GM23248 (cell line): ENCODE measurements around the gene SLC6A12. TPM values are rescaled to one million over a fixed set of nuclear protein-coding genes. Genes with fewer than 3 reads are reported as not detected.

ENCODE experiments used
- DNase-seq: peaks from one replicate; pipeline ENCODE4 v3.0.0-alpha.2; 2015
- H2AFZ ChIP-seq: fragments of 200-600 bp; sonication (generic); 2 replicates; pipeline ENCODE4 v1.6.1; 2016; ENCODE audit warnings: antibody characterized with exemption
- H3F3A ChIP-seq: fragments of 200-600 bp; sonication (generic); 2 replicates; pipeline ENCODE4 v1.6.1; 2016; ENCODE audit warnings: mild to moderate bottlenecking, antibody characterized with exemption, mixed run types; ENCODE audit not compliant: insufficient read depth
- H3K27ac ChIP-seq: fragments of 200-600 bp; sonication (generic); 2 replicates; pipeline ENCODE4 v1.5.1; 2016; ENCODE audit warnings: mild to moderate bottlenecking
- H3K27me3 ChIP-seq: fragments of 200-600 bp; sonication (generic); replicated peaks from 2 replicates; pipeline ENCODE4 v1.6.1; 2016; ENCODE audit warnings: mild to moderate bottlenecking; ENCODE audit not compliant: insufficient read depth
- H3K36me3 ChIP-seq: fragments of 200-600 bp; sonication (generic); 2 replicates; pipeline ENCODE4 v1.6.1; 2016; ENCODE audit warnings: low read depth, mild to moderate bottlenecking
- H3K4me1 ChIP-seq: fragments of 200-600 bp; sonication (generic); 2 replicates; pipeline ENCODE4 v1.6.1; 2016; ENCODE audit warnings: mild to moderate bottlenecking; ENCODE audit not compliant: insufficient read depth
- H3K4me2 ChIP-seq: fragments of 200-600 bp; sonication (generic); one replicate; pipeline ENCODE4 v1.6.1; 2016; ENCODE audit warnings: mild to moderate bottlenecking; ENCODE audit not compliant: unreplicated experiment
- H3K4me3 ChIP-seq: fragments of 200-600 bp; sonication (generic); 2 replicates; pipeline ENCODE4 v1.5.1; 2016; ENCODE audit warnings: mild to moderate bottlenecking
- H3K79me2 ChIP-seq: fragments of 200-600 bp; sonication (generic); 2 replicates; pipeline ENCODE4 v1.6.1; 2016; ENCODE audit warnings: mild to moderate bottlenecking; ENCODE audit not compliant: insufficient read depth
- H3K9ac ChIP-seq: fragments of 200-600 bp; sonication (generic); 2 replicates; pipeline ENCODE4 v1.6.1; 2016; ENCODE audit warnings: mild to moderate bottlenecking
- H3K9me2 ChIP-seq: fragments of 200-600 bp; sonication (generic); 2 replicates; pipeline ENCODE4 v1.6.1; 2016; ENCODE audit warnings: mixed run types, mild to moderate bottlenecking, moderate library complexity; ENCODE audit not compliant: insufficient read depth
- H3K9me3 ChIP-seq: fragments of 200-600 bp; sonication (generic); one replicate; pipeline ENCODE4 v1.6.1; 2017; ENCODE audit warnings: low read depth
- H4K20me1 ChIP-seq: fragments of 200-600 bp; sonication (generic); 2 replicates; pipeline ENCODE4 v1.6.0; 2016; ENCODE audit not compliant: insufficient read depth
- EZH2 ChIP-seq: fragments of 200-600 bp; sonication (generic); IDR thresholded peaks from 2 replicates; pipeline ENCODE4 v1.6.1; 2018; ENCODE audit warnings: antibody characterized with exemption, mild to moderate bottlenecking; ENCODE audit not compliant: insufficient read depth, poor library complexity, severe bottlenecking
- EZH2phosphoT487 ChIP-seq: fragments of 200-600 bp; sonication (generic); IDR thresholded peaks from 2 replicates; pipeline ENCODE4 v1.6.1; 2018; ENCODE audit warnings: antibody characterized with exemption, moderate library complexity, mild to moderate bottlenecking, low read depth; ENCODE audit not compliant: insufficient read depth
- WGBS, 2 experiments: methylation state at CpG; one replicate each; pipeline ENCODE4 v1.1.6; 2015 to 2017; ENCODE audit warnings: low lambda C conversion rate in 2 of 2, low coverage in 1 of 2; ENCODE audit errors: missing lambda C conversion rate in 2 of 2; 5-methylcytosine and 5-hydroxymethylcytosine counted together
- in situ Hi-C: fragments of 300-500 bp; cut with MboI; formaldehyde crosslinking; loops from 2 replicates; pipeline ENCODE4 v1.15.0; 2020
- polyA plus RNA-seq: library from polyadenylated mRNA; unstranded; fragments of >200 nt; fragmentation: Nextera tagmentation; extraction: Ambion mirVana; gene quantifications from 2 replicates; pipeline ENCODE4 v1.2.1, GENCODE V29; 2016
- total RNA-seq: library from RNA; depleted of rRNA; stranded (reverse); fragments of >200 nt; shearing (Covaris generic); gene quantifications from 2 replicates; pipeline ENCODE4 v1.2.3, GENCODE V29; 2014

Gene SLC6A12
- total and polyA plus RNA-seq, 2 experiments from 2014 or later: not detected

DNA sequence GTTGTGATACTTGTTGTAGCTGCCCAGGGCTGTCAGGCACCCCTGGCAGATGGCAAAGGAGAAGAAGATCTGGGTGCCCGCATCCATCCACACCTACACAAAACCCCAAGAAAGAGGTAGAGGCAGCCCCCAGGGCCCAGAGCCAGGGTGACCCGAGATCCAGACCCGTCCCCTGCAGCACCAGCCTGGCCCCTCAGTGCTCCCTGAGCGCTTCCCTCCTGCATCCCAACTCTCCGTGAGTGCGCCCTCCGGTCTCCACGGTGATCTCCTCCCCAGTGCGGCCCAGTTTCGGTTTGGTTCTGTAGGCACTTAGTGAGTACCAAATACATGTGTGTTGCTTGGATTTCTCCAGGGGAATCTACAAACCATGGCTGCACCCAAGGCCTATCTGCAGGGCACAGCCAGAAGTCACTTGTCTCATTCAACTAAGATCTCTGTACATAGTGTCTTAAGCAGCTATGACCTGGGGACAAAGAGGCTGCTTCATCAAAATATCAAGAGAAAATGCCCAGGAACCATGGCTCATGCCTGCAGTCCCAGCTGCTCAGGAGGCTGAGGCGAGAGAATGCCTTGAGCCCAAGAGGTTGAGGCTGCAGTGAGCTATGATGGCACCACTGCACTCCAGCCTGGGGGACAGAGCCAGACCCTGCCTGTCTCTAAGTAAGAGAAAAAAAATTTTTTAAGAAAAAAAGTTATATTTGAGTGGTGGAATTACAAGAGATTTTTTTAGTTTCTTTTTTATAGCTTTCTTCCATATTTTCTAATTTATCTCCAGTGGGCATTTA is 15.9 kb downstream of the SLC6A12 start:
- no peak overlapping the region for H3K27ac ChIP-seq
- no peak for TF ChIP-seq EZH2
- no peak for TF ChIP-seq EZH2phosphoT487
- no peak overlapping the region for H3K9ac ChIP-seq
- no peak for DNase-seq
- no peaks in the 10 kb centered on the region for H4K20me1 ChIP-seq
- no peak overlapping the region for H2AFZ ChIP-seq
- H3K79me2 ChIP-seq: no peaks in the 10 kb centered on the region
- in situ Hi-C loops: no loop called here
- WGBS, 2 experiments: 80 to 85% methylated on average over 10 to 11 of the region's 11 CpGs
- H3K27me3 ChIP-seq: peaks cover 35% of the 10 kb centered on the region
- no peaks in the 10 kb centered on the region for H3K4me1 ChIP-seq
- no peaks in the 10 kb centered on the region; the same call in 1 of the 2 replicates for H3F3A ChIP-seq
- no peaks in the 10 kb centered on the region for H3K9me3 ChIP-seq
- H3K36me3 ChIP-seq: no peaks in the 10 kb centered on the region
- no peak overlapping the region for H3K4me2 ChIP-seq
- no peak overlapping the region for H3K4me3 ChIP-seq
- no peaks in the 10 kb centered on the region for H3K9me2 ChIP-seq

DNA sequence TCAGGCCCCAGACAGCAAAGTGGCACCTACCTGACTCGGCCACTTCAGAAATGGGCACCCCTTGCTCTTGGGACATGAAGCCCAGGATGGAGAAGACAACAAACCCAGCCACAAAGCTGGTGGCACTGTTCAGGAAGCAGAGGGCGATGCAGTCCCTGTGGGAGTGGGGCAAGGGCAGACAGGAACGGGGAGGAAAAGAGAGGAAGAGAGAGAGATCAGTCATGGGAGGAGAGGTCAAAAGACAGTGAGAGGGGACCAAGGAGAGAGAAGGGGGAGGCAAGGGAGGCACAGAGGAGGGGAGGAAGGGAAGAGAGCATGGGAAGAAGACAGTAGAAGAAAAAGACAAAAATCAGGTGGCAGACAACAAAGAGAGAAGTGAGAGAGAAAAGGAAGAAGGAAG is 16.6 kb downstream of the SLC6A12 start:
- TF ChIP-seq EZH2 (no peak), EZH2phosphoT487 (no peak)
- H3K27me3 ChIP-seq: peaks cover 34% of the 10 kb centered on the region

DNA sequence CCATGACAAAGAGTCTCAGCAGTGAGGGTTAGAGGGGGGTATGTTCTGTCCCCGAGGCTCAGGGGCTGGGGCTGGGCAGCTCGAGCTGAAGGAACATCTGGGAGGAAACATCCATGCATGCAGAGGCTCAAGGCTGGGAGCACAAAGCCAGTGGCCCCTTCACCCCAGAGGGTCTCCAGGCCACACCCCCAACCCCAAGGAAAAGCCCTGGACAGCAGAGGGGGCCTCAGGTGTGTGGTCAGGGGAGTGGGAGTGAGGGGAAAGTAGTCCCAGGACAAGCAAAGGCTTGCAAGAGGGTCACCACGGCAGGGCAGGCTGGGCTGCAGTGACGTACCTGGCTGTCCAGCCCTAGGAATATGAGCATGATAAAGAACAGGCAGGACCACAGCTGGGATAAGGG is 17.5 kb downstream of the SLC6A12 start:
- no peaks in the 10 kb centered on the region for H4K20me1 ChIP-seq
- H3K9me2 ChIP-seq: no peaks in the 10 kb centered on the region
- no peak overlapping the region for H3K4me3 ChIP-seq
- no peak overlapping the region for H3K9ac ChIP-seq
- no peaks in the 10 kb centered on the region for H3K79me2 ChIP-seq
- H3K36me3 ChIP-seq: no peaks in the 10 kb centered on the region
- no peak overlapping the region for H2AFZ ChIP-seq
- no peaks in the 10 kb centered on the region; the same call in 1 of the 2 replicates for H3F3A ChIP-seq
- H3K4me2 ChIP-seq: no peak overlapping the region
- no peaks in the 10 kb centered on the region for H3K4me1 ChIP-seq
- DNase-seq: no peak
- no peaks in the 10 kb centered on the region for H3K9me3 ChIP-seq
- no peak for TF ChIP-seq EZH2phosphoT487
- no peak for TF ChIP-seq EZH2
- in situ Hi-C loops: no loop called here
- 31 to 44% methylated on average over 3 to 4 of the region's 4 CpGs for WGBS, 2 experiments
- H3K27me3 ChIP-seq: peaks cover 43% of the 10 kb centered on the region
- no peak overlapping the region for H3K27ac ChIP-seq

More for the DNA sequence above, 16.6 kb downstream of the SLC6A12 start:
- Histone ChIP-seq H3K9me3 (no peaks in the 10 kb centered on the region), H2AFZ (no peak overlapping the region), H3K36me3 (no peaks in the 10 kb centered on the region), H3K4me3 (no peak overlapping the region), H3K9ac (no peak overlapping the region), H3K79me2 (no peaks in the 10 kb centered on the region), H3K27ac (no peak overlapping the region), H3K4me2 (no peak overlapping the region), H3F3A (no peaks in the 10 kb centered on the region; the same call in 1 of the 2 replicates), H3K4me1 (no peaks in the 10 kb centered on the region), H3K9me2 (no peaks in the 10 kb centered on the region), H4K20me1 (no peaks in the 10 kb centered on the region)
- no peak for DNase-seq
- WGBS, 2 experiments: 59 to 65% methylated on average over 3 of the region's 3 CpGs
- in situ Hi-C loops: no loop called here

DNA sequence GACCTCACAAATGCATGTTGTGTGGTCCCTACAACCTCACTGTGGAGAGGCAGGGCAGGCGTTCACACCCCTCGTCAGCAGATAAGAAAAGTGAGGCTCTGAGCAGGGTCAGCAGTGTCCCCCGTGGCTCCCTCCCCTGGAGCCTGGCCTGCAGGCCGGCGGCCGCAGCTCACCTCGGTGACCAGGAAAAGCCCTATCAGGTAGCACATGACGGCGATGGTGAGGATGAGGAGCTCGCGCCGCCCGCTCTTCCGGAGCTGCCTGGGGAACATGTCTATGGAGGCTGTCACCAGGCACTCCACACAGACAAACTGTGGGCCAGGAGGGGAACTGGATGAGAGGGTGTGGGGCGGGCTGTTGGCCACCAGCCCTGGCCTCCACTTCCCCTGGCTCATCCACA is 18.0 kb downstream of the SLC6A12 start:
- H3K4me1 ChIP-seq: no peaks in the 10 kb centered on the region
- H3K27ac ChIP-seq: no peak overlapping the region
- H3K4me3 ChIP-seq: no peak overlapping the region
- 69 to 74% methylated on average over 15 of the region's 15 CpGs for WGBS, 2 experiments
- no peak overlapping the region for H2AFZ ChIP-seq
- TF ChIP-seq EZH2 (no peak), EZH2phosphoT487 (no peak)
- H3K27me3 ChIP-seq: peaks cover 43% of the 10 kb centered on the region
- H3K9me3 ChIP-seq: no peaks in the 10 kb centered on the region
- no peaks in the 10 kb centered on the region for H3K79me2 ChIP-seq
- H4K20me1 ChIP-seq: no peaks in the 10 kb centered on the region
- no peak overlapping the region for H3K4me2 ChIP-seq
- no peak overlapping the region for H3K9ac ChIP-seq
- H3K36me3 ChIP-seq: no peaks in the 10 kb centered on the region
- in situ Hi-C loops: no loop called here
- H3K9me2 ChIP-seq: no peaks in the 10 kb centered on the region
- H3F3A ChIP-seq: no peaks in the 10 kb centered on the region; the same call in 1 of the 2 replicates
- no peak for DNase-seq
